Measurements from ENCODE around the gene RNF13.

GRCh38 chr3:149906036-149906435 lies 93.0 kb downstream of the RNF13 start:
- no peak for TF ChIP-seq CTCF (conservative IDR thresholded peaks at IDR 0.05 in 1 of 2, IDR thresholded peaks at IDR 0.05 in 1 of 2; ENCODE audit: low read depth in 1 of 2, low read length in 2 of 2)
- TF ChIP-seq EZH2 (IDR thresholded peaks at IDR 0.05; ENCODE audit: low read length, missing control alignments): no peak

All from fibroblast of lung (primary cell).